GM18868 (cell line): ENCODE results near the gene LRRC72.

Source experiments
- ATAC-seq: cut with Tn5 transposase; IDR thresholded peaks from one replicate; pipeline ENCODE4 v1.9.1; 2021; ENCODE audit warnings: mild to moderate bottlenecking, moderate library complexity; ENCODE audit not compliant: unreplicated experiment

LRRC72 gene

DNA sequence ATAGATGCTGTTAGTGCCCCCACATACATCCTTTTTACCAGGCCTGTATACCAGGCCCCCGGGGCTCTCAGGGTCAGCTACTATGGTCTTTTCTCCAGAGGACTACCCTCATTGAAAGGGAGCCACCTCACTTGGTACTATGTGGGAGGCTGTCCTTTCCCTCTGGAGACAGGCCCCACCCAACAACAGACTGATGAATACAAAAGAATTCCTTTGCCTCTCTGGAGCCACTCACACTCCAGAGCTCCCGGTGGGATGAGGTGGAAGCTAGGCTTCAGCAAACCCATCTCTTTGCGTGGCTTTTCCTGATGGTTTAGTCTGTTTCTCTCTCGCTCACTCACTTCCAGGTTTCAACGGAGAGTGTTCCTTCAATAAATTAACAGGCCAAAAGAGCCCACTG, 88.6 kb downstream of the LRRC72 start:
- no peak for ATAC-seq

DNA sequence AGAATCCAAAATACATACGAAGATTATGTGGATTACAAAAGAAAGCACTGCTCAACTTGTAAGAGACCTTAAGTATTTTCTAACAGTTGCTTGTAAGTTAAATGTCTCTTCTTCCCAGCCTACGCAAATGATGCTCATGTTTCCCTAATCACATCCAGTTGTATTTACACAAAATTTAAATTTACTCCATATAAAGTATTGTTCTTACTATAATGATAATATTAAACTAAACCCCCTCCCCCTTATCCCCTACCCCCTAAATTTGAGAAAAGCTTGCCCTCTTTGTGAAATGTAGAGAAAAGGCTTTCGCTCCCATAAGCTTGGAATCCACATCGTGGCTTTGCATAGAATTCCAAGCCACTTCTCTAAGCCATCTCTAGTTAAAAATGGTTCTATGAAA, 89.5 kb downstream of the LRRC72 start:
- ATAC-seq, result no peak

GRCh38 chr7:16616542-16616941, 89.9 kb downstream of the LRRC72 start:
- no peak for ATAC-seq

DNA sequence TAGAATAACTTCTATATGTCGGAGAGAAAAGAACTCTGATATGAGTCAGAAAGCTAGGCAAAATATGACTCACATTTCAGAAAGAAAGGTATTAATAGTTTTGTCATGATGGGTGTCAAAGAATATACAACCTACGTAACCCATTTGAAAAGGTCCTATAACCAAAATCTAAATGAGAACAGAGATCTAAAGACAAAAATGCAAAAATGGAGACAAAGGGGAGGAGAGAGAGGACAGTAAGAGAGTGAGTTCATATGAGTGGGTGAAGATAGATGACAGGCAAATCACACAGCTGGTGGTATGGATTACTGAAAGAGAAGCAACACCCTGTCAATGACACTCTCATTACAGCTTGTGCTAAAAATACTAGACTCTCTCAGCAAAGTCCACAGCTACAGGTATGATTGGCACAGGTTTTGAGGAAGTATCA, 93.4 kb downstream of the LRRC72 start:
- peak; percentile 89 for ATAC-seq

- ATAC-seq, result no peak
Observed at GRCh38 chr7:16626388-16626787, 99.8 kb downstream of the LRRC72 start.

- no peak for ATAC-seq
Observed at GRCh38 chr7:16627236-16627635, 100.6 kb downstream of the LRRC72 start.

DNA sequence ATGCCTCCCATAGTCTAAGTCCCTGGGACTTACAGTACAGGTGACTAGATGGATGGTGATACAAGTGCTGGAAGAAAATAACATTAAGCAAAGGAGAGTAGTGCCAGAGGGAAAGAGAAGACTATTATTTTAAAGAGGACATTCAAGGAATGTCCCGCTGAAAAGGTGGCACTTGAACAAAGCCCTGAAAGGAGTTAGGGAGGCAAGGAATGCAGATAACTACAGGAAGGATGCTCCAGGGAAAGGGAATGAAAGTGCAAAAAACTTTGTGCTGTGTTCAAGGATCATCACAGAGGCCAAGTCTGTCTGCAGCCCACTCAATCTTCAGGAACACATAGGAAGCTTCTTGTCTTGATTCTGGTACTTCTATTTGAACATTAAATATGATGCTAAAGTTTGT, 104.0 kb downstream of the LRRC72 start:
- no peak for ATAC-seq
